GM06990 (cell line): ENCODE results near the gene CHD2.

ENCODE experiments used
- DNase-seq: peaks from one replicate; pipeline ENCODE4 v3.0.0-alpha.2; 2011; ENCODE audit not compliant: insufficient read length; ENCODE audit errors: extremely low read depth
- H3K27me3 ChIP-seq: replicated peaks from 2 replicates; pipeline ENCODE4 v1.6.0; 2011; ENCODE audit warnings: low read length; ENCODE audit not compliant: control insufficient read depth, insufficient read depth
- H3K36me3 ChIP-seq: 2 replicates; pipeline ENCODE4 v1.5.1; 2011; ENCODE audit warnings: low read length; ENCODE audit not compliant: control insufficient read depth, insufficient read depth
- H3K4me3 ChIP-seq: replicated peaks from 2 replicates; pipeline ENCODE4 v1.5.1; 2011; ENCODE audit warnings: low read depth, mild to moderate bottlenecking, control low read depth, low read length
- TF ChIP-seq, protein P1 (sequence below): IDR thresholded peaks from 2 replicates; pipeline ENCODE4 v1.5.1; 2011; ENCODE audit warnings: low read length, control low read depth, mild to moderate bottlenecking, inconsistent platforms; ENCODE audit not compliant: insufficient read depth, poor library complexity, severe bottlenecking

Gene CHD2

DNA sequence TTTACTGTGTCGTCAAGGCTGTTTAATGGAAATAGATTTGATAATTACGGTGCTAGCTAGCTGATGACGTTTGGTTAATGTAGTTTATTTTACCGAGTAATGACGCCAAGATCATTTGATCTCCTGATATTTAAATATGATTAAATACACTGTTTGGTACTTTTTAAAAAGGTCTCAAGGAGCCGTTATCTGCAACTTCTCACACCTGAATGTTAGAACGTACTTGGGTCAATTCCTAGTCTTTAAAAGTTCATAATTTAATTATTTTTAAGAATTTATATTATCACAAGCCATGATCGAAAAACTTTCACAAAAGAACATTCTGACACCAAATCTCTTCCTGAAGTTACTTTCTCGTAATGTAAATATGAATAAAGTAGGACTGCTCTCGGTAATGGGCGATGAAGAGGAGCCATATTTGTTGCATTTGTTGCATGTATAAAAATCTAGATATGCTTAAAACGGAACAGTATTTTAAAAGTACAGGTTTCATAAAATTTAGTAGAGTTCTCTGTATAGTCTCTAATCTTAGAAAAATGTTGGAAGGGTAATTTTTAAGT lies 16.2 kb upstream of the CHD2 start:
- DNase-seq = no peak

DNA sequence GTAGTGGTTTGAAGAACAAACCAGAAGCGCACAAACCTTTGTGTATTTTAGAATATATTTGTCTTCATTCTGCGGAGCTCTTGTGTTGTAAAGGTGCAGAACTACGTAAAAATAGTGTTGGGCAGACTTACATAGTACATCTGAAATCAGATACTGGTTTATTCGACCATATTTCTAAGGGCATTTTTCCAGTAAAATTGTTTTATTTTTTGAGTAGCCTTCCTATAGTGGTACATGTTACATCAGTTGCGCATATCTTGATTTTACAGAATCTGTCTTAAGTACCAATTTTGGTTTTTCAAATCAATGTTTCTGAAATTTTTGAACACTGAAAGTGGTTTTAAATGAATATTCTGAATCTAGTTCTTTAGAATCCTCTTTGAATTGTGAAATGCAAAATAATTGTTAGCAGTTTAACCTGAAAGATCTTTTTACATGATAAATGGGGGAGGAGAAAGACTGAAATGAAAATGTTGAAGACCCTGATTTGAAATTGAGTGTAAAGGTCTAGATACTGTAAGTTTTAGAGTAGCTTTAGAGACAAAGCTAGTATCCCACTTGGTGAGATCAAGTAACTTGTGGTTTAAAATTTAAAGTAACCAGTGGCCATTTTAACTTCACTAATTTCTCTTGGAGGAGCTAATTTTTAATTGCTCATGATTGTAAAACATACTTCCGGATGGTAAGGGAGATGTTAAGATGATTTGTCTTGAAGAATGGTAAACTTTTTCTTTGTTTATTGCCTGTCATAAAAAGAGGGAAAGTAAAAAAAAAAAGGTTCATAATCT lies 15.5 kb upstream of the CHD2 start:
- TF ChIP-seq, protein P1, sequence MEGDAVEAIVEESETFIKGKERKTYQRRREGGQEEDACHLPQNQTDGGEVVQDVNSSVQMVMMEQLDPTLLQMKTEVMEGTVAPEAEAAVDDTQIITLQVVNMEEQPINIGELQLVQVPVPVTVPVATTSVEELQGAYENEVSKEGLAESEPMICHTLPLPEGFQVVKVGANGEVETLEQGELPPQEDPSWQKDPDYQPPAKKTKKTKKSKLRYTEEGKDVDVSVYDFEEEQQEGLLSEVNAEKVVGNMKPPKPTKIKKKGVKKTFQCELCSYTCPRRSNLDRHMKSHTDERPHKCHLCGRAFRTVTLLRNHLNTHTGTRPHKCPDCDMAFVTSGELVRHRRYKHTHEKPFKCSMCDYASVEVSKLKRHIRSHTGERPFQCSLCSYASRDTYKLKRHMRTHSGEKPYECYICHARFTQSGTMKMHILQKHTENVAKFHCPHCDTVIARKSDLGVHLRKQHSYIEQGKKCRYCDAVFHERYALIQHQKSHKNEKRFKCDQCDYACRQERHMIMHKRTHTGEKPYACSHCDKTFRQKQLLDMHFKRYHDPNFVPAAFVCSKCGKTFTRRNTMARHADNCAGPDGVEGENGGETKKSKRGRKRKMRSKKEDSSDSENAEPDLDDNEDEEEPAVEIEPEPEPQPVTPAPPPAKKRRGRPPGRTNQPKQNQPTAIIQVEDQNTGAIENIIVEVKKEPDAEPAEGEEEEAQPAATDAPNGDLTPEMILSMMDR = no peak
- no peak for DNase-seq
- H3K36me3 ChIP-seq = no peaks in the 10 kb centered on the region; the same call in none of the 2 replicates
- peak overlapping the region; percentile 87 for H3K4me3 ChIP-seq
- H3K27me3 ChIP-seq = no peaks in the 10 kb centered on the region

More for the DNA sequence above, 16.2 kb upstream of the CHD2 start:
- Histone ChIP-seq H3K27me3 (no peaks in the 10 kb centered on the region), H3K36me3 (no peaks in the 10 kb centered on the region; the same call in 1 of the 2 replicates), H3K4me3 (peak overlapping the region; percentile 87)
- TF ChIP-seq, protein P1 = no peak

DNA sequence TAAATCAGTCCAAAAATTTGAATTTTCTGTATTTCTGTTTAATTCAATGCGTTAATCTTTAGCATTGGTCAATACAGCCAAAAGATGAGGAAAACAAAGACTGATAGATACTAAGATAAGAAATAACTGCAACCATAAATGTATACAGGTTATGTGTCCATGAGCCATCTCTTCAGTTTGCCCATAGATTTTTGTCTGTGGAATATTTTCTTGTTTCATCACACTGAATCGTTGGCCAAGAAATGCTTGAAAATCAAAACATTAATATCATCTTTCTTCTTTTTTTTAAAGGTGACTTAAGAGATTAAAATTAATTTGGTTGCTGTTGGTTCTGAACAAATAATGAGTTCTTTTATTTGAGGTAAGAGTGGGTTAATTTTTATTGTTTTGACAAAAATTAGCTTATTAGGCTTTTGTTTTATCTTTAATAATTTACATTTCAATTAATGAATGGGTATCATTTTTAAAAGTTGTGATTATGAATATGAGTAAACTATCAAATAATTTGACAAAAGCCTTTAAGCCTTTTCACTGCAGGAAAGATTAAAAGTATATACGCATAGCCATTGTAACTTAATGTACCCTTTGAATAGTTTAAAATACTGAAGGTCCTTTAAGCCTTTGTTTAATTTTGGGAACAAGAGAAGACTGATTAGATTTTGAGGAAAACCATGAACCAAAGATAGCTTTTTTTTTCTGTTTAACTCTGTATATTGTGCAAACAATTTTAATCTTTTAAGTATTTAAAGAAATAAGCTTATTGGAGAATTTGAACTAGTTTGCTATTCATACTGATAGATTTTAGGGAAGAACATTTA lies 14.7 kb upstream of the CHD2 start:
- no peaks in the 10 kb centered on the region for H3K27me3 ChIP-seq
- H3K36me3 ChIP-seq = no peaks in the 10 kb centered on the region; the same call in none of the 2 replicates
- peak overlapping the region; percentile 87 for H3K4me3 ChIP-seq
- TF ChIP-seq, protein P1 = no peak
- no peak for DNase-seq

DNA sequence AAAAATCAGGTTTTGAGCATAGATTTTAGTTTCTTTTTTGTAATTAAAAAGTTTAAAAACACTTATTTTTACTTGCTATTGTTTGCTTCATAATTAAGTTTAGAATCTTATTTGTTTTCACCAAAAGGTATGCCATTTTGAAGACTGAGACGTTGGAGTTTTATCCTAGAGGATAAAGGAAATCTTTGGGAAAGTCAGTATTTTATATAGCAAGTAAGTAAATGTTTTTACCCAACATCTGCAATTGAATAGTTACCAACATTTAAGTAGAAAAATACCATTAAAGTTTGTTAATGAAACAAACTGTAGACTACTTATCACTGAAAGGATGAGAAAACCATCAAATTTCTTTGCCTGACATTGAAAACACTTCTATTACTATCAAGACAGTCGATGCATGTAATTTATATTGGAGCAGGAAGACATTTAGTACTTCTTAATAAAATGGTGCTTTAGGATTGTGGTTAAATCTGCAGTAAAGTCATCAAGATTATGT lies 14.0 kb upstream of the CHD2 start:
- H3K4me3 ChIP-seq = peak overlapping the region; percentile 87
- no peaks in the 10 kb centered on the region for H3K27me3 ChIP-seq
- no peak for DNase-seq
- peaks cover 2% of the 10 kb centered on the region for H3K36me3 ChIP-seq
- TF ChIP-seq, protein P1 = no peak

DNA sequence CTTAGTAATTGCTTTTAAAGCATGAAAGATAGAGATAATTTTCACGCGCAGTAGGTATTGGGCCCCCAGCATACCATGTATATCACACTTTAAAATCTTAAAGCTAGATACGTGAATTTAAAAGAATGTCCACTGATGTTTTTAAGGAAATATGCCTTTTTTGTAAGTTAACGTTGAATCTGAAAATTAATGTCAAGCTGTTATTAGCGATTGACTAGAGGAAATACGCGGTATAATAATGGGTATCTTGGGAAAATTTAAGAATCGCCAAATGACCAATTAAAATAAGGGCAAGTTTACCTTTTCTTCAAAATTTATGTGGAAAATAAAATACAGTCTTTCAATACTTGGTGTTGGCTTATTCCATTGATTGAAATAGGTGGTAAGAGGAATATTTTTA lies 13.3 kb upstream of the CHD2 start:
- Histone ChIP-seq H3K4me3 (no peak overlapping the region; the same call in 1 of the 2 replicates), H3K27me3 (no peaks in the 10 kb centered on the region), H3K36me3 (peaks cover 2% of the 10 kb centered on the region)
- TF ChIP-seq, protein P1 = no peak
- no peak for DNase-seq
